NCI-H82 (cell line): ENCODE data around the gene POLA2.

Source experiments
- DNase-seq: peaks from one replicate; lab custom pipeline; 2025; lab: John Stamatoyannopoulos, UW

Gene POLA2

DNA sequence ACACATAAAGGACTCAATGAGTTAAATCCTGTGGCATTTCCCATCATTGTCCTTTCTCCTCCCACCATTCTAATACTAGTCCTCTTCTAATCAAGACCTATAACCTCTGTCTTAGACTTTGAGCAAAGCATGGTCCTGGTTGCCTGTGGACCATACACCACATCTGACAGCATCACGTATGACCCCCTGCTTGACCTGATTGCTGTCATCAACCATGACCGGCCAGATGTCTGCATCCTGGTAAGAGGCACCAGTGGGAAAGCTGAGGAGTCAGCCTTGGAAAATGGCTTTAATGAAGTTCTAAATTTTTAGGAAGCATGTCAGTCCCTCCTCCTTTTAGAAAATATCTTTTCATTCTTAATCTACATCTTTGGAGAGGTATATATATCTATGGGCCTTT, 25.8 kb downstream of the POLA2 start:
- no peak for DNase-seq

DNA sequence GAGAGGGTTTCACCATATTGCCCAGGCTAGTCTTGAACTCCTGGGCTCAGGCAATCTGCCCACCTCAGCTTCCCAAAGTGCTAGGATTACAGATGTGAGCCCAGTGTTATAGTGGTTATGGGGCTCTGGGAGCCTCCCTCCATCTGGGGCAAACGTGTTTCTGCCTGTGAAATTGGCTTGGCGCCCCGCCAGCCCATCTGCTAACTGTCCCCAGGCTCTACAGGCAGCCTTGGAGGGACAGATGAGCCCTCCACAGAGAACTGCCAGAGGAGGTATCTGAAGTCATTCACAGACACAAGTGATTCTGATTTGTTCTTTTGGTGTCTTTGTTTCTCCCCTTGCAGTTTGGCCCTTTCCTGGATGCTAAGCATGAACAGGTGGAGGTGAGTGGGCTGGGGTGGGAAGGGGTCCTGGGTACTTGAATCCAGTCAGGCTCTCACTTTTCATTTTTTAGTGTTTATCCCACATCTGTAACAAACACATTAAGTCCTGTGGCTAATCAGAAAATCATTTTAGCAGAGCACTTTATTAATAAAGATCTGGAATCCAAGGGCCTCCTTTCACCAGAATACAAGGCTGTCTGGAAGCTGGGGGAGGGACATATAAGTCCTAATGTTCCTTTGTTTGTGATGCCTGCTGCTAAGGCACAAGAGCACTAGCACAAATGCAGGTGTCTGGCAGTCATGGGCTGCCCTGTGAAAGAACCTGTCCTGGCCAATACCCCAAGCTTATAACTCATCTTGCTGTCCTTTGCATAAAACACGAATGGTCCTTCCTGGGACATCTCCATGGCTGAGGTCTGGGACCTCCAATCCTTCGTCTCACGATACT, 27.2 kb downstream of the POLA2 start:
- DNase-seq: peak; percentile 97

DNA sequence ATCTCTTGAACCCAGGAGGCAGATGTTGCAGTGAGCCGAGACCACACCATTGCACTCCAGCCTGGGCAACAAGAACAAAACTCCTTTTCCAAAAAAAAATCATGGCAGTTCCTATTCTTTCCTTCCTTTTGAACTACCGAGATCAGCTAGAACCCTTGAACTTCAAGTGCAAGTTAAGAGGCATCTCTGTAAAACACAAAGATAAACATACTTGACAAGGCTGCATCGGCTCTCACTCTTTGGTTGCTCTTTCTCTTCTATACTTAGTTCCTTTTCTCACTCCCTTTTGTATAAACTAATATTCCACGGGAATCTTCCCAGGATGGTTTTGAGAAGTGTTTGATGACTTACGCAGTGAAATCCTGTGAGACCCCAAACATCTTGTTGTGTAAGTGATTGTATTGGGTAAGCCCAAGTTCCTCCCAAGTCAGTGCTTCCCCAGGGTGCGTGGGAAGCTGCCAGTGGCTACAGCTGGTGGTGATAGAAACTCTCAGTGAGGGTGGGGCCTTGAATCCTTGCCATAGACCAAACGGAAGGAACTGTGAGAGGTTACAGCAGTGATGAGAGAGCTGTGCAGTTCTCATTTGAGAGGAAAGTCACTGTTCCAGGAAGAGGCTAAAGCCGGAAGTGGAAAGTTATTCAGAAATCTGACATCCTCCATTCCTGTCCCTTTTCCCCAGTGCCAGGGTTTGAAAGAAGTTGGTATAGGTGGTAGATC, 28.8 kb downstream of the POLA2 start:
- no peak for DNase-seq

DNA sequence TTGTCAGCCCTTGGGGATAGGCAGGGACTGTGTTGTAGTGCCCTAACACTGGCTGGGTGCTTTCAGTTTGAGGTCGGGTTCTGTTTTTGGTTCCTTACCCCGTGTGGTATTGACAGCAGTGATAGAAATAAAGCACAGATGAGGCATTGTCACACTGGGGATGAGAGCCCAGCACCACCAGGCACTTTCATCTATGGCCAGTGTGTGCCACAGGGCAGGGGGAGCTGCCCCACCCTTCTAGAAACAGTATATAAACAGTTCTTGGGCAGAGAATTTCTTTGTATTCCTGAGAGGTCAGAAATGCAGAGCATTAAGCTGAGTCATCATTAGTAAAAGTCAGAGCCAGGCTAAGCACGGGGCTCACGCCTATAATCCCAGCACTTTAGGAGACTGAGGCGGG, 29.9 kb downstream of the POLA2 start:
- DNase-seq: no peak

DNA sequence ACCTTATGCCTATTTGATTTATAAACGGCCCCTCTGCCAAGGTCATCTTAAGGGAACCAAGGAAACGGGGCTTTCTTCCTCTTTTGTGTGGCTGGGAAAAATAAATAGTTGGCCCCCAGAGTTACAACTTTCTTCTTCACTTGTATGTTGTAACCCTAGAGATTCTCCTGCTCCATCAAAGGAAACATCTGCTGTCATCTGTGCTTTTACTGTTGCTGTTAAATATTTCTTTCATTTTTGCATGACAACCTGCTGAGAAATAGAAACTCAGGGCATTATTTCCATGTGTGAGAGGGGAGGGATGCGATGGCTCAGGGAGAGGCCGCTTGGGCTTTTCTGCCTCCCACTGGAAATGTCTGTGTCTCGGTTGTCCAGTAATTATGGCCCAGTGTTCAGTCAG, 31.1 kb downstream of the POLA2 start:
- DNase-seq: no peak

DNA sequence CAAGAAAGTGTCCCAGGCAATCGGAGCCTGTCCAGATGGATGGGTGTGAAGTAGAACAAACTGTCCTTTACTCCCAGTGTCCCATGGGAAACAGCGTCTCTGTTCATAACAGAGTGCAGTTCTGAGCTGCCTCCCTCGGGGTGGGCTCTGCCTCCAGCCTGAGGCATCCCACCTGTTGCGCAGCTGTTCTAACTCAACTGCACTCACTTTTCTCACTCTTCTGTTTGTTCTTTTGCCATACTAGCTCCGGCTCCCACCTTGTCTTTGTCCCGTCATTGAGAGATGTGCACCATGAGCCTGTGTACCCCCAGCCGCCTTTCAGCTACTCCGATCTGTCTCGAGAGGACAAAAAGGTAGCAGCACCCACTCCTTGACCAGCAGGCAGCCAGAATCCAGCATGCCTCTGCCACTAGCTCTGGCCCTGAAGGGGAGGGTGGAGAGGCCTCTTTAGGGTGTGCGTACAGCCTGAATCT, 32.2 kb downstream of the POLA2 start:
- peak; percentile 28 for DNase-seq

DNA sequence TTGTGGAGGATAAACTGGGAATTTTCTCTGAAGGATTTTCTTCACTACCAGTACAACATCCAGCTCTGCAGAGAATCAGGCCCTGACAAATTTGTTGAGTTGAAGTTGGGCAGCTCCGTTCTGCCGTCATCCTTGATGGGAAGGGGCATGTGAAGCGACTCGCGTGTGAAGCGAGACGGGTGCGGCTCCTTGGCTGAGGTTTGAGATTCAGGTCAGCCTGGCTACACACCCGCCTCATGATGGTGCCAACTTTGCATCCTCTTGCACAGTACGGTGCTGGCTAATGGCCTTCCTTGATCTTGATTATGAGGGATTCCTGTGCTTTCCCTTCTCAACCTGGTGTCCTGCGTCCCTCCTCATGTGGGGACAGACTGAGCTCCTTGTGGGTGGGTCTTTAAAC, 33.2 kb downstream of the POLA2 start:
- DNase-seq: no peak

DNA sequence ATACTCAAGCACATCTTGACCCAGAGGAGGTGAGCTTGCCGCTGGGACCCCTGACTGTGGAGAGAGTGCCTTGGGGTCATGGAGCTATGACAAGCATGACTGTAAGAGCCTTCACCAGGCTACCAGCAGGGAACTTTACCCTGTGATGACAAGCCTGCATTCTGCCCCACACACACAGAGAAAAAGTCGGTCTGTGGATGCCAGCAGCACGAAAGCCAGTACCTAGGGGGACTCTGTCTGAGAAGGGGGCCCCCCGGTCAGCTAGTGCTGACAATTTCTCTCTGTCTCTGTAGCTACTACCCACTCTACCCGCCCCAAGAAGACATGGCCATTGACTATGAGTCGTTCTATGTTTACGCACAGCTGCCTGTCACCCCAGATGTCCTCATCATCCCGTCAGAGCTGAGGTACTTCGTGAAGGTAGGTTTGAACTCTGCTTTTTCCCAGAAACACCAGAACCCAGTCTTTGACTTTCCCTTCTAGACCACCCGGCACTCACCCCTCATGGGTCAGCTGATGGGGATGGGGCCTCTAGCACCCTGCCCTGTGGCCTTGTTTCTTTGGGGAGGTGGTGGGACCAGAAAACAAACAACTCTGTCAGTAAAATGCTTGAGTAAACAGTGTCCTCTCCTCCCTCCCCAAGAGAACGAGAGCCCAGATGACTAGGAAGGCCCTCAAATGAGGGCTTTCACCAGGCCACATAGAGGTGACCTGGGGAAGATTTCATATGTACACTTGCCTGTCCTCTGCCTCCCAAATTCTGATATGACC, 34.0 kb downstream of the POLA2 start:
- DNase-seq: no peak

DNA sequence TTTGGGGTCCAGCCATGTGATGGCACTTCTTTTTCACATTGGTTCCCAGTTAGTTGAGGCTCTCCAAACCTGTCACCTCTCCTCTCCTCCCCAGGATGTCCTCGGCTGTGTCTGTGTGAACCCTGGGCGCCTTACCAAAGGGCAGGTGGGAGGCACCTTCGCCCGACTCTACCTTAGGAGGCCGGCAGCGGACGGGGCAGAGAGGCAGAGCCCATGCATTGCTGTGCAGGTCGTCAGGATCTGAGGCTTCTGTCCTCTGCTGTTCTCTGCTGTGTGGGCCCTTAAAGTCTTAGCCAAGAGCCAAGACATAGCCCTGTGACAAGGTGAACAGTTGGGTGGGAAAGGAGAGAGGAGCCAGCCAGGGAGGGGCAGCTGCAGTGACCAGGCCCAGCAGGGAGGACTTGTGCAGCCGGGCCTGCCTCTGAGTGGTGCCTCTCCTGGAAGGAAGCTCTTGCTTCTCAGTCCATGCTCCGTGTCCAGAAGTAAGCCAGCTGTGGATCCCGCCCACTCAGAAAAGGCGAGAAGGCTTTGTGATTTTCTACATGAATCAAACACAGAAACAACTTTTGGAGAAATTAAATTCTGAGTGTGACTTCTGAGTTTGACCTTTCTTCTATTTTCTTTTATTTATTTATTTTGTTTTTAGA, 35.4 kb downstream of the POLA2 start:
- DNase-seq: no peak

DNA sequence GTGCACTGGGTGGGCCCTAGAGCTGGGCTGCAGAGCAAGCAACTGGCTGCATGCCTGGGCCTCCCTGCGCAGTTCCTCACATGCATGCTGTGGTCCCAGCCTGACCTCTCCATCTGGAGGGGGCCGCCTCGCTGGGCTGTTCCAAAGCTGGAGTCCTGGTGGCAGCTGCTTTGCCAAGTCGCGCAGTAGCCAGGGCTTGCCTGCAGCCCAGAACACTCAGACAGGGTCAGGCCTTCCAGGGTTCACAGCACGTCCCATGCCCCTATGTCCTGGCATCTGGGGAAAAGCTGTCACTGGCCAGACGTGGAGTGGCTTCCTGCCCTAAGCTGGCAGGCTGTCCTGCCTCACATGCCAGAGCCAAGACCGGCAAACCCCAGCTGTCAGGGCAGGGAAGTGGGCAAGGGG, 36.4 kb downstream of the POLA2 start:
- DNase-seq: no peak

DNA sequence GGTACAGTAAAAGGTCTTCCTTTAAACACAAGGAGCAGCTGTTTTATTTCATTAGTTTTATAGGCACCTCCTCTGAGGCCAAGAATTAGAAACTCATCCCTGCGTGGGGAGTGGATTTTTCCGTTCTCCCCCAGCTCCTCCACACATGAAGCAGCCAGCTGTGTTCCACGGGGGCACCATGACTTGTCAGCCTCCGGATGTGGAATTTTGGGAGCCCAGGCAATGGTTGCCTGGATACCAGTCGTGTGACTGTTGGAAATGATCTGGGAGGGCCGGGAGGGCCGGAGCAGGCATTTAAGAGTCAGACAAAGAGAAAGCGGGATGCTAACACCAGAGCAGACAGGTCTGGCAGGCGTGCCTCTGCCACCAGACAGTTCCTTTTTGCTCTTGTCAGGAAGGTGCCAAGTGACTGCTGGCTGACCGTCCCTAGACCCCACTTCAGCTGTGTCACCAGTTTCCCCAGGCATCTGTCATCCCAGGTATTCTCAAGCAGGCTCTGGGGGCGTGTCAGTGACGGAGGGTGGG, 37.0 kb downstream of the POLA2 start:
- DNase-seq: no peak

DNA sequence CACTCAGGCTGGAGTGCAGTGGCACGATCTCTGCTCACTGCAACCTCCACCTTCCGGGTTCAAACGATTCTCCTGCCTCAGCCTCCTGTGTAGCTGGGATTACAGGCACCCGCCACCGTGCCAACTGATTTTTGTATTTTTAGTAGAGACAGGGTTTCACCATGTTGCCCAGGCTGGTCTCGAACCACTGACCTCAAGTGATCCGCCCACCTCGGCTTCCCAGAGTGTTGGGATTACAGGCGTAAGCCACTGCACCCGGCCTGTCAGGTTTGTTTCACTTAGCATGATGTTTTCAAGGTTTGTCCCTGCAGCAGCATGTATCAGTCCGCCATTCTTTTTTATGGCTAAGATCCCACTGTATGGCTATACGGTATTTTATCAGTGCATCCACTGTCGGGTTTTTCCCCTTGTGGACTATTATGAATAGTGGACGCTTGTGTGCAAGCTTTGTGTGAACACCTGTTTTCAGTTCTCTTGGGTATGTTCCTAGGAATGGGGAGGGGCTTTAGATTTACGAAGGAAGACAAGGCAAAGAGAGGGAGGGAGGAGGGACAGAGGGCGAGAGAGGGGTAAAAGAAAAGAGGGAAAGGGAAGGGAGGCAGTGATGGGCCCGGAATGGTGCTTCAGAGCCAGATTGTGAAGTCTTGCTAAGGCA, 39.0 kb downstream of the POLA2 start:
- no peak for DNase-seq

DNA sequence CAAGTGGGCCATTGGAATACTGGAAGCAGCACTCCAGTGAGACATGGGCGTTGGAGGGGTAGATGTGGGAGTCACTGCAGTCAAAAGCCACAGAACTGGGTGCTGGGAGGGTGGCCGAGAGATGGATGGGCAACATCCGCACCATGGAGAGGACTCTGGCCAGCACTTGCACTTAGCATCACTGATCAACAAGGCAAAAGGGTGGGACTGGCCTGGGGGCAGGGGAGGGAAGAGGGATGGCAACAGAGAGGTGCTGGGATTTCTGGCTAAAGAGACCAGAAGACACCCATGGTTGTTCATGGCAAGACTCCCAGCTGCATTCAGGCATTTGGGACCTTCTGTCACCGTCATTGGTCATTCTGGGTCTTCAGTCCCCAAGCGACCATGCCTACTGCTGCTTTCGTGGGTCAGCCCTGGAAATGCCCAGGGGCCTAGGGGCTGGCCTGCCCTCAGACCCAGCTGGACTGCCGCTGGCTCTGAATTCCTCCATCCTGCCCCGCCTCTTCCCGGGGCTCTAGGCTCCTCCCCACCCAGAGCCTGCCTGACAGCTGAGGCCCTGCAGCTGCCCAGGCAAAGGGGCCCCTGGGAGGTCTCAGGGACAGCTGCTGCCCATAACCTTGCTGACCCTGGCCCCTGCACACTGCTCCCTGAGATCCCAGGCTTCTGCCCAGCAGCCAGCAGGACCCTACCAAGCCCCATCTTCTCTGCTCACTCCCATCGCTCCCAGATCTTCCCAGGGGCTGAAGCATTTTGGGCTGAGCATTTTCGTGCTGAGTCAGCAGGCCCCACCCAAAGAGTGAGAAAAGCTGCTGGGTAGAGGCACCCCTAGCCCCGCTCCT, 39.9 kb downstream of the POLA2 start:
- peak; percentile 27 for DNase-seq

DNA sequence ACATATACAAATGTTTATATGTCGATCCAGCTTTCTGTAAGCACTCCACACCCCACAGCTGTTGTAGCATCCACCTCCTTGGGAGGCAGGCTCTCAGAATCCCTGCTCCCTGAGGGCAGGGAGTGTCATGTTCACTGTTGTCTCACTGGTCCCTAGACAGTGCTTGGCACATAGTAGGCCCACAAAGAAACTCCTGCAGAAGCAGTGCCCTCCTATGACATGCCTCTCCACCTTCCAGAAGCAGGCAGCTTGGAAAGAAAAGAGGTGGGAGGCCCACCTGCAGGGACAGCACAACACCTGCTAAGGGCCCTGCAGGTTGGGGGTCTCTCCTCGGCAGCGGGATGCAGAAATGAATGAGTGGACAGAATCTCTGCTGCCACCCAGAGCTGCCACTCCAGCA, 41.8 kb downstream of the POLA2 start:
- DNase-seq: no peak

DNA sequence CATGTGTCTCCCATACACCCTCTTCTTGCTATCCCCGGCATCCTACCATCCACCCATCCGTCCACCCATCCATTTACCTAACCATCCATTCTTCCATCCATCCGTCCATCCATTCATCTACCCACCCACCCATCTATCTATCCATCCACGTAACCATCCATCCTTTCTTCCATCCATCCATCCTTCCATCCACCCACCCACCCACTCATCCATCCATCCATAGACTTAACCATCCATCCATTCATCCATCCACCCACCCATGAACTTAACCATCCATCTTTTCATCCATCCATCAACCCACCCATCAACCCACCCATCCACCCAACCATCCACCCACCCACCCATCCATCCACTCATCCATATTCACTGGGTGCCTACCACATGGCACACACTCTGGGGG, 42.3 kb downstream of the POLA2 start:
- DNase-seq: no peak

DNA sequence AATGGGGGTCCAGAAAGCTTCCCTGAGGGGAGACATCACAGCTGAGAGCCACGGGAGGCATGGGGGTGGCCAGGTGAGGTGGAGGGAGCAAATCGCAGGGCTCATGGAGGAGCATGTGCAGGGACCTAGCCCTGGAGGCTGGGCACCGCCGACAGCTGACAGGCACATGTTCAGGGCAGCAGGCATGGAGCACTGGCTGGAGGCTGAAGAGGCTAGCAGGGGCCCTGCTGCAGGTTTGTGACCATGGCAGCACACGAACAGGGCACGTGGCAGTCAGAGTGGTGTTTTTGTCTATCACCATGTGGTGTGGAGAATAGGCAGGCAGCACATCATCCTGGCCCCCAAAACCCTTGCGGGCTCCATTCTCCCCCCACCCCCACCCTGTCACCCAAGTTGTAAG, 42.9 kb downstream of the POLA2 start:
- DNase-seq: no peak

DNA sequence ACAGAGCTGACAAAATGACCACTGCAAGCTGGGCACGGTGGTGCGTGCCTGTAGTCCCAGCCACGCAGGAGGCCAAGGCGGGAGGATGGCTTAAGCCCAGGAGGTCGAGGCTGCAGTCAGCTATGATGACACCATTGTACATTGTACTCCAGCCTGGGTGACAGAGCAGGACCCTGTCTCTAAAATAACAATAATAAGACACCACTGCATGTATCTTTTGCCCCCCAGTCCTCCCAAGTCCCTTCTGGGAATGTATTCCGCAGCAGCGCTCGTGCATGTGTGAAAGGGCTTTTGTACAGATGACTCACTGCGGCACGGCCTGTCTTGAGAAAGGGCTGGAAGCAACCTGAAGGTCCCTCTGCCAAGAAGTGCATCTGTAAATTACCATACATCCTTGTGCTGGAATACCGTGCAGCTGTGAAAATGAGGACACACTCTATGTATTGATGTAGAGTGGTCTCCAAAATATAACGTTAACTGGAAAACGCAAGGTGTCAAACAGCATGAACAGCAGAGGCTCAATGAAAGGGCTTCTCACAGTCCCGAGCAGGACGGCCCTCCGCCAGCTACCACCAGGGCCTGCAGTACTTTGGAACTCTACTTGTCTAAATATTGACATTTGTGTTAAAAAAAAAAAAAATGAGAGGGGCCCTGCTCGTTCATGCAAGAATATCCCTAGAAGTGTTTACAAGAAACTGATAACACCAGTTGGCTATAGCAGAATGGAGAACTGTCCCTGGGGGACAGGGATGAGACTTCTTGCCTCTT, 43.9 kb downstream of the POLA2 start:
- DNase-seq: no peak

DNA sequence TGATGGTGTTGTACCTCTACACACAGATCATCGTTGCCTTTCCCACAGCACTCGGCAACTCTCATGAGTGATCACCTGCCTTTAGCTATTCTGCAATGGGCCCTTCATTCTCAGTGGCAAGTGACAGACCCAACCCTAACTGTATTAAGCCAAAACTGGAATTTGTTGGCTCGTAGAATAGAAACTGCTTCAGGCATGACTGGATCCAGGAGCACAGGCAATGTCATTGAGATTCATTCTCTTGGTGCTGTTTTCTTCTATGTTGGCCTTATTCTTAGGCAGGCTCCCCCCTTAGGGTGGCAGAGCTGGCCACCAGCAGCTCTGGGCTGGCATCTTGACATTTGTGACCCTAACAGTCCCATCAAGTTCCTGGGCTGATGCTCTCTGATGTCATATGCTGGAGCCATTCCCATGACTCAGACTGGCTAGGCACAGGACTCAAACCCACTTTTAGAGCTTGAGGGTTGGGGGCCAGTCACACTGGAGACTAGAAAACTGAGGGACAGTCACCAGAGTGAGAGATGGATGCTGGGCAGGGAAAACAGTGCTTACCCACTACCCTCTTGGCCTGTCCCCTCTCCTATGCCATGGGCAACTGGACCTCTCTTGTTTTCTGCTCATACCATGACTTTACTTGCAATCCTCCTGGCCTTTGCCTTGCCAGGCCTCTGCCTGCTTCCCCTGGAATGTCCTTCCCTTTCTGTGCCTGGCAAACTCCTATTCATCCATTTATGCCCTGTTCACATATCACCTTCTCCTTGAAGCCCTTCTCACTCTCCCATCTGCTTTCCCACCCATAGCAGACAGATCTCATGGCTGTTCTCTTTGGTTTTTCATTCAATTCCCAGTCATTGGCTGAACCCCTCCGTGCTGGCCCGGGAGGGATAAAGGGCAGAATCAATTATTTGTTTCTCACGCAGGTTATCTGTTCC, 45.8 kb downstream of the POLA2 start:
- no peak for DNase-seq
